IMR-90 (cell line): Measurements from ENCODE around the gene LRRFIP1. TPM values are rescaled to one million over a fixed set of nuclear protein-coding genes. Genes with fewer than 3 reads are reported as not detected.

ENCODE experiments used
- ATAC-seq: fragments of 200-7000 bp; cut with Tn5 transposase; 2 replicates; pipeline ENCODE4 v1.9.1; 2020; ENCODE audit warnings: low read depth, mild to moderate bottlenecking, moderate library complexity
- BruUV-seq: library from RNA; stranded (reverse); fragments of 400-500 nt; replicated peaks from 2 replicates; lab custom pipeline; 2021; lab: Mats Ljungman, UMichigan
- CTCF ChIA-PET: fragments of 300-600 bp; formaldehyde crosslinking; extraction: SDS; loops from one replicate; lab custom pipeline; 2021; ENCODE audit warnings: antibody characterized with exemption; lab: Yijun Ruan, JAX
- POLR2A ChIA-PET: fragments of 300-600 bp; sonication (Branson Sonifier 250); formaldehyde crosslinking; loops from one replicate; lab custom pipeline; 2022; ENCODE audit warnings: antibody characterized with exemption; ENCODE audit not compliant: unreplicated experiment; lab: Charles Lee
- DNase-seq: peaks from one replicate; pipeline ENCODE4 v3.0.0; 2013
- H2AFZ ChIP-seq: replicated peaks from 2 replicates; pipeline ENCODE3; 2013; ENCODE audit warnings: low read length, mild to moderate bottlenecking; ENCODE audit not compliant: poor library complexity
- H2AK5ac ChIP-seq: 2 replicates; pipeline ENCODE4 v1.6.1; 2013; ENCODE audit warnings: low read depth, low read length, inconsistent platforms
- H2AK9ac ChIP-seq: replicated peaks from 2 replicates; pipeline ENCODE3; 2013; ENCODE audit warnings: mild to moderate bottlenecking, low read depth, low read length, moderate library complexity; ENCODE audit not compliant: poor library complexity
- H2BK120ac ChIP-seq: 2 replicates; pipeline ENCODE4 v1.6.1; 2013; ENCODE audit warnings: low read depth, low read length, inconsistent platforms
- H2BK15ac ChIP-seq: 3 replicates; pipeline ENCODE4 v1.6.1; 2013; ENCODE audit warnings: low read depth, low read length, inconsistent platforms
- H2BK20ac ChIP-seq: 2 replicates; pipeline ENCODE4 v1.6.1; 2013; ENCODE audit warnings: low read depth, mild to moderate bottlenecking, inconsistent platforms, low read length, moderate library complexity
- H2BK5ac ChIP-seq: 2 replicates; pipeline ENCODE4 v1.6.1; 2013; ENCODE audit warnings: mild to moderate bottlenecking, low read depth, low read length, inconsistent platforms; ENCODE audit not compliant: poor library complexity, severe bottlenecking
- H3K14ac ChIP-seq: replicated peaks from 2 replicates; pipeline ENCODE4 v1.6.1; 2013; ENCODE audit warnings: low read depth, low read length, inconsistent platforms
- H3K18ac ChIP-seq: 2 replicates; pipeline ENCODE4 v1.6.1; 2013; ENCODE audit warnings: low read depth, low read length, control low read depth
- H3K23ac ChIP-seq: 2 replicates; pipeline ENCODE4 v1.6.1; 2013; ENCODE audit warnings: low read depth, low read length, inconsistent platforms
- H3K27ac ChIP-seq: 2 replicates; pipeline ENCODE4 v1.5.1; 2013; ENCODE audit warnings: mild to moderate bottlenecking, control low read depth, low read length; ENCODE audit not compliant: insufficient read depth
- H3K27me3 ChIP-seq: 2 replicates; pipeline ENCODE4 v1.6.1; 2013; ENCODE audit warnings: low read length; ENCODE audit not compliant: control insufficient read depth, insufficient read depth
- H3K36me3 ChIP-seq: 2 replicates; pipeline ENCODE4 v1.6.1; 2013; ENCODE audit warnings: low read length, mixed read lengths; ENCODE audit not compliant: control insufficient read depth, insufficient read depth
- H3K4ac ChIP-seq: 2 replicates; pipeline ENCODE4 v1.6.1; 2013; ENCODE audit warnings: low read depth, low read length, inconsistent platforms
- H3K4me1 ChIP-seq: 2 replicates; pipeline ENCODE4 v1.6.1; 2013; ENCODE audit warnings: low read length, mixed read lengths; ENCODE audit not compliant: control insufficient read depth, insufficient read depth
- H3K4me2 ChIP-seq: 2 replicates; pipeline ENCODE4 v1.6.1; 2013; ENCODE audit warnings: low read depth, mild to moderate bottlenecking, control low read depth, low read length, moderate library complexity
- H3K4me3 ChIP-seq: 2 replicates; pipeline ENCODE4 v1.5.1; 2013; ENCODE audit warnings: low read depth, mild to moderate bottlenecking, control low read depth, low read length, moderate library complexity; ENCODE audit not compliant: insufficient read depth
- H3K56ac ChIP-seq: 2 replicates; pipeline ENCODE4 v1.6.1; 2013; ENCODE audit warnings: low read length, inconsistent platforms; ENCODE audit not compliant: insufficient read depth; ENCODE audit errors: extremely low read depth
- H3K79me1 ChIP-seq, 2 experiments: 2 replicates each; pipeline ENCODE4 v1.6.1; 2013; ENCODE audit warnings: low read length in 2 of 2, inconsistent platforms in 1 of 2, low read depth in 1 of 2
- H3K9ac ChIP-seq: 2 replicates; pipeline ENCODE4 v1.6.1; 2013; ENCODE audit warnings: low read depth, low read length, control low read depth
- H3K9me1 ChIP-seq: 2 replicates; pipeline ENCODE4 v1.6.1; 2013; ENCODE audit warnings: low read length, inconsistent platforms; ENCODE audit not compliant: insufficient read depth
- H3K9me3 ChIP-seq: 2 replicates; pipeline ENCODE4 v1.6.1; 2013; ENCODE audit warnings: low read length; ENCODE audit not compliant: control insufficient read depth, insufficient read depth
- H4K20me1 ChIP-seq: 2 replicates; pipeline ENCODE4 v1.6.1; 2013; ENCODE audit warnings: low read length, inconsistent platforms; ENCODE audit not compliant: insufficient read depth
- H4K5ac ChIP-seq: 2 replicates; pipeline ENCODE4 v1.6.1; 2013; ENCODE audit warnings: mild to moderate bottlenecking, low read depth, low read length, control low read depth
- H4K8ac ChIP-seq, 2 experiments: 2 replicates each; pipeline ENCODE4 v1.6.1; 2013; ENCODE audit warnings: low read depth in 2 of 2, low read length in 2 of 2, control low read depth in 1 of 2, inconsistent platforms in 1 of 2
- H4K91ac ChIP-seq: 2 replicates; pipeline ENCODE4 v1.6.1; 2013; ENCODE audit warnings: low read depth, low read length, inconsistent platforms; ENCODE audit not compliant: insufficient read depth
- MAFK ChIP-seq: IDR thresholded peaks from 2 replicates; pipeline ENCODE4 v1.6.1; 2012; ENCODE audit warnings: low read depth, low read length, improper control_type of control experiment
- POLR2A ChIP-seq: IDR thresholded peaks from 2 replicates; pipeline ENCODE4 v1.6.1; 2012; ENCODE audit warnings: mild to moderate bottlenecking, low read depth, low read length
- WGBS, 2 experiments: methylation state at CpG; one replicate each; pipeline versions ENCODE4 v1.1.5 to v1.1.7; 2013; ENCODE audit warnings: missing lambda C conversion rate in 2 of 2; ENCODE audit not compliant: insufficient read length in 1 of 2; ENCODE audit errors: extremely low coverage in 2 of 2; 5-methylcytosine and 5-hydroxymethylcytosine counted together
- dilution Hi-C: fragments of 300-500 bp; cut with HindIII; formaldehyde crosslinking; loops from one replicate; pipeline ENCODE4 v1.14.3; 2018; ENCODE audit warnings: low sequenced_read_pairs; ENCODE audit not compliant: unreplicated experiment
- in situ Hi-C: fragments of 300-500 bp; cut with MboI; formaldehyde crosslinking; loops from 3 replicates; pipeline ENCODE4 v1.14.3; 2019; ENCODE audit warnings: low sequenced_read_pairs, inconsistent platforms, mixed read lengths
- intact Hi-C: fragments of 100-400 bp; cut with micrococcal nuclease; formaldehyde crosslinking; loops from 2 replicates; pipeline ENCODE4 v1.10.0; 2022
- polyA plus RNA-seq, 3 experiments: library from polyadenylated mRNA; depleted of rRNA; stranded (reverse); fragments of >200 nt; gene quantifications; 2 replicates each; pipeline ENCODE4 v1.2.3, GENCODE V29; 2012; ENCODE audit warnings: low replicate concordance in 1 of 3
- total RNA-seq: library from RNA; depleted of rRNA; stranded (reverse); fragments of >200 nt; gene quantifications from 2 replicates; pipeline ENCODE4 v1.2.3, GENCODE V29; 2012

LRRFIP1 gene
- total and polyA plus RNA-seq, 2 of the 4 experiments (the other 2 are of a cell fraction), result 52.2 to 54.4 TPM

- Histone ChIP-seq H3K9ac (no peak overlapping the region), H4K5ac (no peak overlapping the region), H2BK5ac (no peak overlapping the region), H2AK9ac (no peak overlapping the region), H3K4ac (no peak overlapping the region), H4K20me1 (peaks cover 51% of the 10 kb centered on the region), H3K4me1 (peaks cover 21% of the 10 kb centered on the region), H3K27me3 (no peaks in the 10 kb centered on the region), H3K79me1 (peaks cover 49 to 90% of the 10 kb centered on the region in 2 experiments), H2BK20ac (no peak overlapping the region), H2AK5ac (no peak overlapping the region), H2AFZ (no peak overlapping the region), H3K4me3 (no peak overlapping the region), H3K14ac (no peak overlapping the region), H2BK120ac (no peak overlapping the region), H3K23ac (no peak overlapping the region), H2BK15ac (no peak overlapping the region), H4K91ac (no peak overlapping the region), H3K18ac (no peak overlapping the region), H3K9me1 (peaks cover 33% of the 10 kb centered on the region), H3K9me3 (no peaks in the 10 kb centered on the region), H3K27ac (no peak overlapping the region), H3K4me2 (no peak overlapping the region), H4K8ac (no peak overlapping the region), H3K56ac (no peak overlapping the region), H3K36me3 (peaks cover 26% of the 10 kb centered on the region)
- no TSS peak for BruUV-seq
- intact Hi-C loops (no loop called here), dilution Hi-C loops (no loop called here), in situ Hi-C loops (loop anchor here (25.0 kb wide), 1 partner anchor 627 kb away; no protein-coding TSS in a partner anchor)
- CTCF ChIA-PET, result no interaction called here
- TF ChIP-seq POLR2A (0 out of 2 replicates have a peak, but pooled peaks have one; percentile 37), MAFK (no peak)
- POLR2A ChIA-PET, result no interaction called here
- 85% methylated on average over 11 of the region's 15 CpGs; no CpG with 5 or more reads in 1 of the 2 experiments for WGBS, 2 experiments
- DNase-seq (no peak), ATAC-seq (no peak)
Observed at GRCh38 chr2:237739101-237739500, 111.7 kb downstream of the LRRFIP1 start.
